Measurements from ENCODE around the gene SOX15.
A peak's percentile ranks its signal among the peaks of the same experiment; 100 is the strongest.

- TF ChIP-seq POLR2A (IDR thresholded peaks at IDR 0.05) (no peak), CTCF (IDR thresholded peaks at IDR 0.05) (peak; percentile 72 to 95 (median 83))
Observed at GRCh38 chr17:7561028-7561575, 28.8 kb downstream of the SOX15 start.

Data from thyroid gland (tissue), 4 donors.